HL-60 (cell line): ENCODE measurements around the gene PHLPP1.

Source experiments
- DNase-seq, 2 experiments: peaks; one replicate each; pipeline ENCODE4 v3.0.0-alpha.2; 2010 to 2020; ENCODE audit warnings: low read depth in 1 of 2, low spot score in 1 of 2
- H3K27ac ChIP-seq: fragments of 250-450 bp; sonication (Bioruptor Pico); replicated peaks from 2 replicates; pipeline ENCODE4 v1.5.1; 2020; ENCODE audit warnings: mild to moderate bottlenecking, moderate library complexity
- H3K27me3 ChIP-seq: fragments of 250-450 bp; sonication (Bioruptor Pico); 2 replicates; pipeline ENCODE4 v1.5.1; 2021; ENCODE audit warnings: mild to moderate bottlenecking, moderate library complexity; ENCODE audit not compliant: insufficient read depth, poor library complexity, severe bottlenecking
- H3K4me3 ChIP-seq: replicated peaks from 2 replicates; pipeline ENCODE4 v1.5.1; 2011; ENCODE audit warnings: mild to moderate bottlenecking, control low read depth, low read length; ENCODE audit not compliant: insufficient read depth
- CTCF ChIP-seq: IDR thresholded peaks from one replicate; pipeline ENCODE4 v1.5.1; 2011; ENCODE audit warnings: low read length, control low read depth, inconsistent platforms; ENCODE audit not compliant: insufficient read depth
- GABPA ChIP-seq: IDR thresholded peaks from 2 replicates; pipeline ENCODE4 v1.6.1; 2012; ENCODE audit warnings: low read depth
- POLR2AphosphoS5 ChIP-seq: IDR thresholded peaks from 2 replicates; pipeline ENCODE4 v1.6.1; 2012; ENCODE audit warnings: low read depth
- REST ChIP-seq: IDR thresholded peaks from 2 replicates; pipeline ENCODE4 v1.6.1; 2012; ENCODE audit warnings: low read depth; ENCODE audit not compliant: insufficient replicate concordance
- SPI1 ChIP-seq: IDR thresholded peaks from 2 replicates; pipeline ENCODE4 v1.6.1; 2012; ENCODE audit warnings: low read depth, mild to moderate bottlenecking, borderline replicate concordance

Gene PHLPP1

GRCh38 chr18:62876828-62877227 is 161.5 kb downstream of the PHLPP1 start:
- H3K27me3 ChIP-seq, result no peaks in the 10 kb centered on the region
- DNase-seq, result no peak
- H3K4me3 ChIP-seq, result no peak overlapping the region
- no peak overlapping the region for H3K27ac ChIP-seq
- TF ChIP-seq CTCF (no peak), GABPA (no peak), POLR2AphosphoS5 (no peak), SPI1 (no peak), REST (no peak)

- Histone ChIP-seq H3K4me3 (no peak overlapping the region), H3K27me3 (no peaks in the 10 kb centered on the region), H3K27ac (no peak overlapping the region)
- TF ChIP-seq SPI1, result no peak
- no peak for TF ChIP-seq GABPA
- no peak for TF ChIP-seq POLR2AphosphoS5
- TF ChIP-seq REST, result no peak
- no peak for TF ChIP-seq CTCF
- DNase-seq, result no peak
Observed at GRCh38 chr18:62877411-62878221, 162.3 kb downstream of the PHLPP1 start.

DNA sequence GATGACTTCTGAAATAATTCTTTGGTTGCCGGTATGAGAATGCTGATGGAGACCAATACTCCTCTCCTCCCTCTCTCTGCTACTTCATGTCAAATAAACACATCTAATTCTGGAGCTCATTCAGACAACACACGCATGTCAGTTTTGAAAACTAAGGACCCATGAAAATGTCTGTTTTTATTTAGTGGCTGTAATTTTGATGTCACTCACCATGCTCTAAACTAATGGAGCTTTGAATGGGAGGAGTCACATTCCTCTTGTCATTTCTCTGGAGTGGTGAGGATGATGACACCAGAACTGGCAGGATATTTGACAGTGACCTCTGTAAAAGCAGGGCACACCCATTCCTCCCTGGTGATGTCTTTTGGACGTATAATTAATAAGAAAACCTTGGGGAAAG is 163.0 kb downstream of the PHLPP1 start:
- H3K27ac ChIP-seq, result no peak overlapping the region
- H3K27me3 ChIP-seq, result no peaks in the 10 kb centered on the region
- TF ChIP-seq REST (no peak), SPI1 (no peak), CTCF (no peak), GABPA (no peak), POLR2AphosphoS5 (no peak)
- DNase-seq, result no peak
- H3K4me3 ChIP-seq, result no peak overlapping the region
